Hematopoietic multipotent progenitor cell (in vitro differentiated cells): ENCODE data around the gene PPP2R2D. TPM values are rescaled to one million over a fixed set of nuclear protein-coding genes. Genes with fewer than 3 reads are reported as not detected.
"Not testable (repeated sequence)": the region's sequence is repeated elsewhere in the genome, so short reads cannot be mapped to it uniquely, and the experiment has no call there.

Experiments
- DNase-seq, 3 donors: peaks; one replicate each; pipeline ENCODE4 v3.0.0-alpha.2; 2011 to 2015; ENCODE audit warnings: low read depth in 2 of 3, low spot score in 2 of 3
- total RNA-seq: library from RNA; depleted of rRNA; stranded (reverse); fragments of >200 nt; gene quantifications from one replicate; pipeline ENCODE4 v1.2.3, GENCODE V29; 2012

The PPP2R2D gene
- total RNA-seq, 1 donor, result 25.6 TPM

DNA sequence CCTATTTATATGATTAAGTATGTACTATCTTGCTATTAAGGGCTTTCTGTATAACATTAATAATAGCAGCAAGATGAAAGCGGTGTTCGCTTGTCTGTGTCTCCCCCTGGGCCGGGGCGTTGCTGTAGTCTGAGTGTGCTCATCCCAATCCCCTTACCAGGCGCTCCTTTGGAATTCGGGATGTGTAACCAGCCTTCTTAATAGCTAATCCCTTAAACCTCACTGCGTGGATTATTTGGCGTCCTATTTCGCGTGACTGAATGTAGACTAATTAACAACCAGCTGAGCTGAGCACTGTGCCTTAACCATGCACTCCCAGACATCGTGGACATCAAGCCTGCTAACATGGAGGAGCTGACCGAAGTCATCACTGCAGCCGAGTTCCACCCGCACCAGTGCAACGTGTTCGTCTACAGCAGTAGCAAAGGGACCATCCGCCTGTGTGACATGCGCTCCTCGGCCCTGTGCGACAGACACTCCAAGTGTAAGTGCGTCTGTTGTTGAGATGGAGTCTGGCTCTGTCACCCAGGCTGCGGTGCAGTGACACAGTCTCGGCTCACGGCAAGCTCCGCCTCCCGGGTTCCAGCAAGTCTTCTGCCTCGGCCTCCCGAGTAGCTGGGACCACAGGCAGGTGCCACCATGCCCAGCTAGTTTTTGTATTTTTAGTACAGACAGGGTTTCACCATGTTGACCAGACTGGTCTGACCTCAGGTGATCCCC, 44.3 kb downstream of the PPP2R2D start:
- DNase-seq, result no peak

DNA sequence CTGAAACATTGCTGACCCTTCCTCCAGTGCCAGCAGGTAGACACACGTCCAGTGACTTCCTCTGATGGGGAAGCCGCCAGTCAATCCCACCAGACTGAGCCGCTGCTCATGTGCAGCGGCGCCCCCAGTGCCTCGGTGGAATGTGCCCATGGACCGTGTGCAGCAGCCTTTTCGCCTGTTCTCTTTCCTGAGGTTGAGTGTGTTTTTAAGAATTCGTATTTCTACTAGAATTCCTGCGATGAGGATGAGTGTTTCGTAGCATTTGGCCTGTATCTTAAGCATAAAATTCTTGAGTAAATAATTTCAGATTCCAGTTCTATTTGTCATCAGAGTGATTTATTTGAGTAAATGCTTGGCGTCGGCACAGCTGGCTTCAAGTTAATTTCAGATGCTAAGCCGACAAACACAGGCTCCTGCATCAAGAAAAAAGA, 45.5 kb downstream of the PPP2R2D start:
- no peak for DNase-seq

DNA sequence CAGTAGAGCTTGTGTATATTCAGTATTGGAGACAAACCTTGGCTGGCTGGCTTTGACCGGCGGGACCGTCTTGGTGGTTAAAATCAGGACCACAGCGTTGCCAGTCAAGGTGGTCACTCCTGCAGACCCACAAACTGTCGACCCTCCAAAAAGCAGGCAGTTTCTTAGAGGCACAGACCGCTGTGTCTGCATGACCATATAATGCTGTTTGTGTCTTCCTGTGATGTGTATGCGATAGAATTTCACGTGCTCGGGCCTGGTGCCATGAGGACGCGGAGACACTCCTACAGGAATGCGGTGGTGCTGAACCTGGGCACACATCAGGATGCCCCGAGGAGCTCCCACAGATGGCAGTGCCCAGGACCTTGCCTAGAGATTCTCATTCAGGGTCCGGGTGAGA, 46.1 kb downstream of the PPP2R2D start:
- DNase-seq, result no peak

GRCh38 chr10:131947631-131948347, 47.0 kb downstream of the PPP2R2D start:
- no peak for DNase-seq

DNA sequence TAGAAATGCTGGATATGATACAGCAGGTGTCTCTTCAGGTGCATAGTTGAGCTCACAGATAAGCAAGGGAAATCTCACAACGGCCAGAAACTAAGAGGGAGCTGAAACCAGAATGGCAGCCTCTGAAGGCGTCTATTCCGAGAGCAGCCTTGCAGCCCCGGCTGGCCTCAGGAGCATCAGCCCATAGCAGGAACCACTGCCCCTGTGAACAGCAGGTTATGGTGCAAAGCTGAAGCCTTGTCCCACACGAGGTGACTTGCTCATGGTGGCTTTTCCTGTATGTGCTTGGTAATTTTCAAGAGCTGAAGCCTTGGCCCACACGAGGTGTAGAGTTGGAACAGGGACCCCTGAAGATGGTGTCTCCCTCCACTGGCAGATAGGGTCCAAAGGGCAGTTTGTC, 47.7 kb downstream of the PPP2R2D start:
- no peak for DNase-seq

DNA sequence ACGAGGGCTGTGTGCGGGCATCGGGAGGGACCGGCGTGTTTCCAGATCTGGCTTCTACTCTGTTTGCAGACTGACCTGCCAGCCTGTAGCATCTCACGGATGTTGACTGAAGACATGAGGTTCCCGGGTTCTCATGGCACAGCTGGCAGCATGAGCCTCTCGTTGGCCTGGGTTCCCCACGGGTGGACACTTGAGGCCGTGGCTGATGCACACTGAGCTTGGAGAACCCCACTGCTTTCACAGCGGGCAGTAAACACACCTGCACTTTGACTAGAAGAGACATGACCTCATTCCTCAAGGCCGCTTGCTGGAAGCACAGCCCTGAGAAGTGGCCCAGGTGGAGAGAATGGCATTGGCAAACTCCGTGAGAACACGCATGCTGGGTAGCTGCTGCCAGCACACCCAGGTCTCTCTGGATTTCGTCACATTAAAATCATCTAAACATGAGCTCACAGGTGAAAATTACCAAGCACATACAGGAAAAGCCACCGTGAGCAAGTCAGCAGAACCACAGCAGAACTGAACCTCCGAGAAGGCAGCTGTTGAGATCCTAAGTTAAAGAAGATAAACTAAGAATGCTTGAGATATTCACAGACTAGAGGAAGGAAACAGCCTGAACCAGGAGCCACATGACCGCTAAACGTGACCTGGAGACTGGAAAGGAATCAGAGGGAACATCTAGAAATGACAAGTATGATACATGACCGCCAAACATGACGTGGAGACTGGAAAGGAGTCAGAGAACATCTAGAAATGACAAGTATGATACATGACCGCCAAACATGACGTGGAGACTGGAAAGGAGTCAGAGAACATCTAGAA, 48.4 kb downstream of the PPP2R2D start:
- DNase-seq, result no peak

DNA sequence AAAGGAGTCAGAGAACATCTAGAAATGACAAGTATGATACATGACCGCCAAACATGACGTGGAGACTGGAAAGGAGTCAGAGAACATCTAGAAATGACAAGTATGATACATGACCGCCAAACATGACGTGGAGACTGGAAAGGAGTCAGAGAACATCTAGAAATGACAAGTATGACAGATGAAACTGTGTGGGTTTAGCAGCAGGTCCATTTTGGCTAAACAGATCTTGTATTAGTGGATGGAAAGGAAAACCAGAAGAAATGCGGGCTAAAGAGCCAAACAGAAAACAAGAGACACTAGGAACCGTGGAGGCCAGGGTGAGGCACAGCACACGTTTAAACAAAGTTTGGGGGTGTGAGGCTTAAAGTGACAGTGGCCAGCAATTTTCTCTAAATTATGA, 49.1 kb downstream of the PPP2R2D start:
- not testable (repeated sequence) for DNase-seq

DNA sequence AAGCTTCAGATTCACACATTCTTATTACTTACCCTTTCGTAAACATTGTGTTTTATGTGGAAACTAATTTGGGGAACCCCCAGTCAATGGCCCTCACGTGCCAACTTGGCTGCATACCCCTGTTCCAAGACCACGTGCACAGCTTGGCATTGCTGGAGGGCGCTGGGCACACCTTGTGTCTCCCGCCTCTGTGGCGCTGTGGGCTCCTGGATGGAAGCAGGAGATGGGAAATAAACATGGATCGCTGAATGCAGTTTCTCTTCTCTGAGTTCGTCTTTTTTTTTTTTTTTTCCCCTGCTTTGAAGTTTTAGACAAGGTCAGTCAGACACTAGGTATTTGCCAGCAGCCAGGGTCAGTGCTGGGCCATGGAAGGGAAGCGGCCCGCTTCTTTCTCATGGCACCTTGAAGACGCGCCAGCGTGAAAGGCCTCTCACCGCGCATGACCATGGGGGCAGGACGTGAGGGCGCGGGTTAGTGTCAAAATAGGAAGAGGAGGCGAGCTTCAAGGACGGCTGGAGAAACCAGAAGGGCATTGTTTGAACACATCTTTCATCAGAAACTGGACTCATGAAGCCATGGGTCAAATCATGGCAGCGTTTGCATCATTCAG, 53.7 kb downstream of the PPP2R2D start:
- no peak for DNase-seq

- no peak for DNase-seq
These were observed 55.0 kb downstream of the PPP2R2D start for GRCh38 chr10:131955591-131956340.

DNA sequence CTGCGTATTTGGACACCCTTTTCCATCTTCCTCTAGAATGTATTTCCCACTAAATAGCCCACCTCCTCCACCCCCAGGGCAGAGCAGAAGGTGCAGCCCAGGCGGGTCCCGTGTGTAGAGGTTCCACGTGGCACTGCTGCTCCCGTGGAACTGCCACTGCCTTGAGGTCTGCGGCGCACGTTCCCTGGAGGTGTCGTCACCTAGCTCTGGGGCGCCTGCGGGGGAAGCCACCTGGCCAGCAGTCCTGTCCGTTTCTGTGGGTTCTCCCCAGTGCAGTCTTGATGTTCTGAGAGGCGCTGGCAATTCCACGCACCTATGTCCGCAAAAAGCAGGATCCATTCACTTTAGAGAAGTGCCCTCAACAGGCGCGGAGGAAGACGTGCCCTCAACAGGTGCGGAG, 59.0 kb downstream of the PPP2R2D start:
- no peak for DNase-seq

GRCh38 chr10:131960631-131961046, 59.8 kb downstream of the PPP2R2D start:
- no peak for DNase-seq

DNA sequence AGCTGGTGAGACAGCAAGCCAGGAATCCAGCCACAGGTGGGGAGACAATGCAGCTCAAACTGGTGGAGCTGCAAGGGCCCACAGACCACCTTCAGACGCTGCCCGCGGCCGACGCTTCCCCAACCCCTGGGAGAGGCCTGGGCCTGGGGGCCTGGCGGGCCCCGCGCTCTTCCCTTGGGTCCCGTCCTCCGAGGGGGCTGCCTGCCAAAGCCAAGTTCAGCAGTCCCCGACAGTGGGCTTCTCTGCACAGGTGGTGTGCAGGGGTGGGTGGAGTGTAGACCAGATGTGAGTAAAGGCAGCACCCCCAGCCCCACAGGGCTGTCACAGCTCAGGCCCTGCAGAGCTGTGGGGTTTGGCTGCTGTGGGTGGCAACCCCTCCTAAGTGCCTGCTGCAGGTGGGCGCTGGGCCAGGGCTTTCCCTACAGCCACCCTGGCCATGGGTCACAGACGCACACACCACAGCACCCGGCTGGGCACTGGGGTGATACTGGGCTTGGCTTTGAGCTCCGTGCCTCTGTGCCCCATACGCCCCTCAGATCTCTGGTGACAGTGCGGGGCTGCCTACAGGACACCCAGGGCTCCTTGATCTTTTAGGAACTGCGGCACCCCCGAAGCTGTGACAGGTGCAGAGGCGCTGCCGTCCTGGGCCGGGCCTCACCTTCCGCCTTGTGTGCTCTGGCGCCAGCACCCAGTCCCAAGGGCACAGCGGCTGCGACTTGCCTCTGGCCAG, 60.4 kb downstream of the PPP2R2D start:
- DNase-seq, result no peak

GRCh38 chr10:131961777-131962662, 61.2 kb downstream of the PPP2R2D start:
- DNase-seq, result no peak

GRCh38 chr10:131963350-131963749, 62.5 kb downstream of the PPP2R2D start:
- DNase-seq, result no peak

- DNase-seq, result no peak
These were observed 63.0 kb downstream of the PPP2R2D start for GRCh38 chr10:131963811-131964210.

GRCh38 chr10:131964298-131964697, 63.5 kb downstream of the PPP2R2D start:
- no peak for DNase-seq

DNA sequence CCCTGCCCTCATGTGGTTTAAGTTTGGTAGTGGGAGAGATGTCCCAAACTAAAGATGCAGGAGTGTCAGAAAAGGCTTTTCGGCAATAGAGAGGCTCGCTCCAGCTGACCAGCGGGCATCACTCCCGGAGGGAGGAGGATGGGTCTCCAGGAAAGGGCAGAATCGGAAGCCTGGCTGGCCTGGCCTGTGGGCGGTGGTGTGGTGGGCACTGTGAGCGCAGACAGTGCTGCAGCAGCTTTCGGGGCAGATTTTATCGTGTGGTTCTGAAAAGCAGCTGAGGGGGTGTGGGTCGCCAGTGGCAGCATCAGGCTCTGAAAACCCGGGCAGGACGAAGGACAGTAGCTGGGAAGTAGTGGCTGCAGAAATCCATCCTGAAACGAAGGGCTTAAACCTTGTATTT, 68.1 kb downstream of the PPP2R2D start:
- no peak for DNase-seq

DNA sequence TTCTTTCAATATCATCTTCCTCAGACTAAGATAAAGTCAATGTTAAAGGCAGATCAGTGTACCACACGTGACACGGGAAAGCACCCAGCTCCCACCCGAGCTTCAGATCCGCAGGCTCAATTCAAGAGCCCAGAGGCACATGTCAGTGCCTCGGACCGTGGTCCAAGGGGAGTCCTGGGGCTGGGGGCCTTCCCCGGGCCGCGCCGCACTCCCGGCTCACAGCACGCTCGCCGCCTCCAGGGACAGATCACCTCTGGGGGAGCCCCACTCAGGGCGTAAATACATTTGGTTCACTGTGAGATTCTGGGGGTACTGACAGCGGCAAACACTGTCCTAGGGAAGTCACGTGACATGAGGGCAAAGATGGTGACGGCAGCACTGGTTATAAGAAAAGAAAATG, 70.1 kb downstream of the PPP2R2D start:
- no peak for DNase-seq

DNA sequence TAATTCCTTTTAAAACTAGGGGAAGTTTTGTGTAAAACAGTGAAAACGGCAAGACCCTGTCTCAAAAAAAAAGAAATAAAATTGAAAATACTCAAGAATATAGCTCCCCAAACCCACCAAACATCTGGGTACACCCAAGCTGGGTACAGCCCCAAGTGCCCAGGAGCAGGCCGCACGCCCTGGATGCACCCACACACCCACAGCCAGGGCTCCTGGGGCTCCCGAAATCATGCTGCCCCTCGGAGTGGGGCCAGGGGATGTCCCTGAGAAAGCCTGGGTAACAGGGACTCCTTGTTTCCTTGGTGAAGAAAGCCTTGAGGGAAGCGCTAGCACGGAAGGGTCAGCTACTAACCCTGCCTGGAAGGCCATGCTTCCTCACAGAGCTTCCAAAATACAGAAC, 70.8 kb downstream of the PPP2R2D start:
- DNase-seq, result no peak
